Endothelial cell of umbilical vein (primary cell): ENCODE measurements around the gene MMP2. TPM values are rescaled to one million over a fixed set of nuclear protein-coding genes. Genes with fewer than 3 reads are reported as not detected.
A peak's percentile ranks its signal among the peaks of the same experiment; 100 is the strongest.

Experiments
- BruUV-seq: library from RNA; stranded (reverse); fragments of 400-500 nt; replicated peaks from 2 replicates; lab custom pipeline; 2021; lab: Mats Ljungman, UMichigan
- CTCF ChIA-PET: fragments of 300-600, 350-600 bp; sonication (Branson Sonifier 250); formaldehyde crosslinking; loops from one replicate; lab custom pipeline; 2021; ENCODE audit warnings: antibody characterized with exemption, inconsistent platforms; lab: Charles Lee
- POLR2A ChIA-PET: fragments of 300-600, 350-600 bp; sonication (Branson Sonifier 250); formaldehyde crosslinking; loops from one replicate; lab custom pipeline; 2021; ENCODE audit warnings: antibody characterized with exemption, inconsistent platforms; lab: Charles Lee
- DNase-seq: peaks from one replicate; pipeline ENCODE4 v3.0.0-alpha.2; 2011; ENCODE audit warnings: low read depth, low spot score
- FAIRE-seq: peaks from 2 replicates; lab custom pipeline; 2011; peaks lifted over from hg19 to GRCh38; lab: Jason Lieb, UNC
- H2AFZ ChIP-seq: 2 replicates; pipeline ENCODE4 v1.6.0; 2012; ENCODE audit warnings: low read depth, low read length, control low read depth, inconsistent platforms
- H3K27ac ChIP-seq: 2 replicates; pipeline ENCODE4 v1.5.1; 2011; ENCODE audit warnings: low read depth, mild to moderate bottlenecking, control low read depth, low read length, moderate library complexity; ENCODE audit not compliant: insufficient read depth
- H3K27me3 ChIP-seq, 2 experiments: 2 replicates each; pipeline versions ENCODE4 v1.6.0 to v1.6.1; 2011; ENCODE audit warnings: low read length in 2 of 2, mixed read lengths in 1 of 2; ENCODE audit not compliant: control insufficient read depth in 2 of 2, insufficient read depth in 2 of 2
- H3K36me3 ChIP-seq, 2 experiments: 2 replicates in 1 of 2; 3 replicates in 1 of 2; pipeline ENCODE4 v1.5.1; 2011; ENCODE audit warnings: low read length in 2 of 2, mild to moderate bottlenecking in 1 of 2, moderate library complexity in 1 of 2; ENCODE audit not compliant: control insufficient read depth in 2 of 2, insufficient read depth in 2 of 2; ENCODE audit errors: extremely low read depth in 1 of 2
- H3K4me1 ChIP-seq: 3 replicates; pipeline ENCODE4 v1.5.1; 2011; ENCODE audit warnings: mild to moderate bottlenecking, low read length; ENCODE audit not compliant: control insufficient read depth, insufficient read depth; ENCODE audit errors: extremely low read depth
- H3K4me2 ChIP-seq: 2 replicates; pipeline ENCODE4 v1.6.1; 2011; ENCODE audit warnings: low read length, control low read depth, mixed read lengths; ENCODE audit not compliant: insufficient read depth
- H3K4me3 ChIP-seq, 3 experiments: fragments of 200-600 bp in 1 of 3; sonication (generic), shearing (Covaris generic) in 1 of 3; replicated peaks in 1 of 3; 2 replicates each; pipeline ENCODE4 v1.5.1; 2011 to 2016; ENCODE audit warnings: control low read depth in 3 of 3, low read length in 3 of 3, mild to moderate bottlenecking in 2 of 3, inconsistent platforms in 1 of 3, low read depth in 1 of 3, moderate library complexity in 1 of 3; ENCODE audit not compliant: insufficient read depth in 1 of 3
- H3K79me2 ChIP-seq: 2 replicates; pipeline ENCODE4 v1.6.0; 2012; ENCODE audit warnings: low read length, inconsistent platforms; ENCODE audit not compliant: control insufficient read depth, insufficient read depth
- H3K9ac ChIP-seq: replicated peaks from 2 replicates; pipeline ENCODE3; 2011; ENCODE audit warnings: low read length, control low read depth; ENCODE audit not compliant: insufficient read depth; ENCODE audit errors: extremely low read depth
- H3K9me1 ChIP-seq: replicated peaks from 3 replicates; pipeline ENCODE4 v1.6.0; 2011; ENCODE audit warnings: mild to moderate bottlenecking, low read length; ENCODE audit not compliant: control insufficient read depth, insufficient read depth; ENCODE audit errors: extremely low read depth
- H3K9me3 ChIP-seq: replicated peaks from 2 replicates; pipeline ENCODE4 v1.5.1; 2012; ENCODE audit warnings: low read length, inconsistent platforms; ENCODE audit not compliant: control insufficient read depth, insufficient read depth
- H4K20me1 ChIP-seq: replicated peaks from 2 replicates; pipeline ENCODE3; 2011; ENCODE audit warnings: mild to moderate bottlenecking, low read length; ENCODE audit not compliant: control insufficient read depth, insufficient read depth; ENCODE audit errors: extremely low read depth
- CTCF ChIP-seq, 2 donors: IDR thresholded peaks; 1 replicate in 1 of 2; 2 replicates in 1 of 2; pipeline ENCODE4 v1.5.1; 2011; ENCODE audit warnings: low read length in 2 of 2, mild to moderate bottlenecking in 2 of 2, moderate library complexity in 2 of 2, control low read depth in 1 of 2, inconsistent platforms in 1 of 2, low read depth in 1 of 2; ENCODE audit not compliant: insufficient read depth in 1 of 2; ENCODE audit errors: extremely low read depth in 1 of 2
- FOS ChIP-seq: IDR thresholded peaks from 2 replicates; pipeline ENCODE4 v1.6.1; 2011; ENCODE audit warnings: mild to moderate bottlenecking, low read length, moderate library complexity, borderline replicate concordance; ENCODE audit not compliant: insufficient read depth
- dilution Hi-C: fragments of 300-500 bp; cut with MboI; formaldehyde crosslinking; loops from one replicate; pipeline ENCODE4 v1.15.0; 2019; ENCODE audit warnings: low sequenced_read_pairs; ENCODE audit not compliant: extremely low pct_ligation_motif_present
- intact Hi-C: fragments of 100-400 bp; cut with micrococcal nuclease; formaldehyde crosslinking; loops from one replicate; pipeline ENCODE4 v1.10.0; 2022
- polyA plus RNA-seq, 4 experiments: library from polyadenylated mRNA; depleted of rRNA in 3 of 4; stranded (reverse) in 3 of 4; unstranded in 1 of 4; fragments of >200 nt; gene quantifications; 2 replicates each; pipeline versions ENCODE4 v1.2.1 to v1.2.3, GENCODE V29; 2011 to 2012; ENCODE audit warnings: missing spikeins in 1 of 4
- total RNA-seq: library from RNA; stranded (reverse); gene quantifications from 2 replicates; pipeline ENCODE4 v1.2.3, GENCODE V29; 2021

The MMP2 gene
- total and polyA plus RNA-seq, 2 donors (not counting 3 experiments of a cell fraction or from before 2014, with no cell fraction given) = 771 to 1,508 TPM

GRCh38 chr16:55501549-55502322 lies 22.7 kb downstream of the MMP2 start:
- no peaks in the 10 kb centered on the region for H3K9me1 ChIP-seq
- no peak overlapping the region for H3K4me2 ChIP-seq
- ChIA-PET CTCF (interaction anchor here (0.6 to 5.5 kb wide), 14 partner anchors 8 to 201 kb away, joined by 3 to 34 read pairs (median 4); partner anchors contain the start of gene CAPNS2), POLR2A (no interaction called here)
- intact Hi-C loops = loop anchor here (2.0 to 5.0 kb wide), 2 partner anchors 57 to 1984 kb away; no protein-coding TSS in a partner anchor
- no peaks in the 10 kb centered on the region for H3K27me3 ChIP-seq
- FAIRE-seq (no peak), DNase-seq (no peak)
- peaks cover 69% of the 10 kb centered on the region for H3K4me1 ChIP-seq
- no peaks in the 10 kb centered on the region for H3K79me2 ChIP-seq
- H2AFZ ChIP-seq = no peak overlapping the region
- H3K27ac ChIP-seq = peak overlapping the region; percentile 95
- peaks cover 39 to 44% of the 10 kb centered on the region in 2 experiments for H3K36me3 ChIP-seq
- no peaks in the 10 kb centered on the region for H3K9me3 ChIP-seq
- H4K20me1 ChIP-seq = no peaks in the 10 kb centered on the region
- BruUV-seq = no TSS peak
- TF ChIP-seq CTCF (IDR thresholded peaks at IDR 0.05; ENCODE audit: extremely low read depth in 1 of 2, insufficient read depth in 1 of 2, low read depth in 1 of 2, low read length in 2 of 2) (peak; percentile 47 to 59), FOS (no peak)
- dilution Hi-C loops = no loop called here
- no peak overlapping the region for H3K4me3 ChIP-seq
- peak overlapping the region; percentile 6 for H3K9ac ChIP-seq
